Measurements from ENCODE around the gene MAGI2.

Gene MAGI2

GRCh38 chr7:78191475-78192079 is 1261.9 kb downstream of the MAGI2 start:
- DNase-seq = no peak

- no peak for DNase-seq
Measured at GRCh38 chr7:78189762-78190161, 1263.7 kb downstream of the MAGI2 start.

GRCh38 chr7:78185149-78185745 is 1268.2 kb downstream of the MAGI2 start:
- DNase-seq = no peak

GRCh38 chr7:78184299-78184698 is 1269.2 kb downstream of the MAGI2 start:
- no peak for DNase-seq

GRCh38 chr7:78179827-78180477 is 1273.5 kb downstream of the MAGI2 start:
- no peak for DNase-seq

- DNase-seq = no peak
Measured at GRCh38 chr7:78179211-78179610, 1274.3 kb downstream of the MAGI2 start.

GRCh38 chr7:78178319-78178718 is 1275.1 kb downstream of the MAGI2 start:
- DNase-seq = no peak

GRCh38 chr7:78176171-78176570 is 1277.3 kb downstream of the MAGI2 start:
- no peak for DNase-seq

GRCh38 chr7:78175330-78176100 is 1278.0 kb downstream of the MAGI2 start:
- DNase-seq = no peak

- DNase-seq = no peak
Measured at GRCh38 chr7:78173666-78174065, 1279.8 kb downstream of the MAGI2 start.

- DNase-seq = no peak
Measured at GRCh38 chr7:78172933-78173591, 1280.4 kb downstream of the MAGI2 start.

GRCh38 chr7:78172267-78172757 is 1281.2 kb downstream of the MAGI2 start:
- no peak for DNase-seq

GRCh38 chr7:78171398-78171797 is 1282.1 kb downstream of the MAGI2 start:
- no peak for DNase-seq

- DNase-seq = no peak
Measured at GRCh38 chr7:78170815-78171214, 1282.7 kb downstream of the MAGI2 start.

GRCh38 chr7:78169992-78170391 is 1283.5 kb downstream of the MAGI2 start:
- DNase-seq = no peak

- DNase-seq = no peak
Measured at GRCh38 chr7:78168865-78169264, 1284.6 kb downstream of the MAGI2 start.

GRCh38 chr7:78167860-78168259 is 1285.6 kb downstream of the MAGI2 start:
- no peak for DNase-seq

- no peak for DNase-seq
Measured at GRCh38 chr7:78165854-78166253, 1287.6 kb downstream of the MAGI2 start.

- DNase-seq = no peak
Measured at GRCh38 chr7:78165454-78165853, 1288.0 kb downstream of the MAGI2 start.

- DNase-seq = no peak
Measured at GRCh38 chr7:78164459-78164858, 1289.0 kb downstream of the MAGI2 start.

GRCh38 chr7:78161781-78162180 is 1291.7 kb downstream of the MAGI2 start:
- no peak for DNase-seq

- no peak for DNase-seq
Measured at GRCh38 chr7:78159545-78159944, 1293.9 kb downstream of the MAGI2 start.

GRCh38 chr7:78153285-78153684 is 1300.2 kb downstream of the MAGI2 start:
- no peak for DNase-seq

Data from islet precursor cell (in vitro differentiated cells).